NCI-H1092 (cell line): ENCODE results near the gene CFD.
"Not testable (repeated sequence)": the region's sequence is repeated elsewhere in the genome, so short reads cannot be mapped to it uniquely, and the experiment has no call there.

ENCODE experiments used
- DNase-seq: peaks from one replicate; lab custom pipeline; 2025; lab: John Stamatoyannopoulos, UW

Gene CFD

GRCh38 chr19:825897-826644, 33.4 kb upstream of the CFD start:
- DNase-seq, result no peak

DNA sequence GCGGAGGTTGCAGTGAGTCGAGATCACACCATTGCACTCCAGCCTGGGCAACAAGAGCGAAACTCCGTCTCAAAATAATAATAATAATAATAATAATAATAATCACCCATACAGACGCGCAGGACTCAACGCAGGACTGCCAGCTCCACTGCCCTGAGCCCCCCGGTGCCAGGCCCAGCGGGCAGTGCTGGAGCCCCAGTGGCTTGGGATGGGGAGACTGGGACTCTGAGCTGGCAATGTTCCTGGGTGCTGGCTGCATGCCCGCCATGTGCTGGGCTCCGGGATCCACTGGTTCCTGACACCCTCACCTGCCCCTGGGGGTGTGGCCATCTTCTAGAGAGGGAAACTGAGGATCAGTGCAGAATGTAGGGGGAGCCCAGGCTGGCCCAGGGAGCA, 32.2 kb upstream of the CFD start:
- no peak for DNase-seq

DNA sequence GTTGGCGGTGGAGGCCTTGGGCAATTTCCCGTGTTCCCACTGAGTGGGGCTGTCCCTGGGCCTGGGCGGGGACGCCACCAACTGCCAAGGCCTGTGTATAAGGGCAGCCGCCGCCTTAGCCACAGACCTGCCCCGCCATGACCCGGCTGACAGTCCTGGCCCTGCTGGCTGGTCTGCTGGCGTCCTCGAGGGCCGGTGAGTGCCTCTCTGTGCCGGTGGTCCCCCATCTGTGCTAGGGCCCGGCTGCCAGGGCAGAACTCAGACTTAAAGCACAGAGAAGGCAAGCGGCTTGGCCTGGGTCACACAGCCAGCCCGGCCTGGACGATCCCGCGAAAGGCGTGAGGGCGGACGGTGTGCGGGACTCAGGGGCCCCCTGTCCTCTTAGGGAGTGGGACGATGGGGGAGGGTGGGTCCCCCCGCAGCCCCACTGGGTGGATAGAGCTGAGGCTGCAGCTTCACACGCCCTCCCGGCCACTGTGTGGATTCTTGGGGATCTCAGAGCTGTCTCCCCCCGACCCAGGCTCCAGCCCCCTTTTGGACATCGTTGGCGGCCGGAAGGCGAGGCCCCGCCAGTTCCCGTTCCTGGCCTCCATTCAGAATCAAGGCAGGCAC, 31.6 kb upstream of the CFD start, which contains the start of gene AZU1:
AZU1 (plus strand) TSS at position 128 of the 612 bp plus-strand sequence; CDS start at position 138, 10 bp downstream.
- DNase-seq, result no peak

GRCh38 chr19:829129-829758, 30.2 kb upstream of the CFD start:
- no peak for DNase-seq

- no peak for DNase-seq
These were observed 27.8 kb upstream of the CFD start for GRCh38 chr19:831407-832369.

DNA sequence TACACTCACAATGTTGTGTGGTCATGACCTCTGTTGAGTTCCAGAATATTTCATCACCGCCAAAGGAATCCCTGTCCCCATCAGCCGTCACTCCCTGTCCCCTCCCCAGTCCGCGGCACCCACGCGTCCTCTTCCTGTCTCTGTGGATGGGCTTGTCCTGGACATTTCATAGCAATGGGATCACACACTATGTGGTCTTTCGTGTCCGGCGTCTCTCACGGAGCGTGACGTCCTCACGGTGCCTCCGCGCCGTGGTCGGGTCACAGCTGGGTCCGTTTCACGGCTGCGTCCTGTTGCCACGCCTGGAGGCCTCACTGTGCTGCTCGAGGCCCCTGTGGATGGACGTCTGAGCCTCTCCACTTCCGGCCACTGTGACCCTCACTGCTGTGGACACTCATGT, 25.2 kb upstream of the CFD start:
- no peak for DNase-seq

- no peak for DNase-seq
These were observed 24.2 kb upstream of the CFD start for GRCh38 chr19:835210-835810.

GRCh38 chr19:840519-841206, 18.8 kb upstream of the CFD start, which contains the start of gene PRTN3:
Gene PRTN3 (plus strand): TSS chr19:840999. CDS start chr19:841009, 10 bp downstream.
- DNase-seq, result no peak

DNA sequence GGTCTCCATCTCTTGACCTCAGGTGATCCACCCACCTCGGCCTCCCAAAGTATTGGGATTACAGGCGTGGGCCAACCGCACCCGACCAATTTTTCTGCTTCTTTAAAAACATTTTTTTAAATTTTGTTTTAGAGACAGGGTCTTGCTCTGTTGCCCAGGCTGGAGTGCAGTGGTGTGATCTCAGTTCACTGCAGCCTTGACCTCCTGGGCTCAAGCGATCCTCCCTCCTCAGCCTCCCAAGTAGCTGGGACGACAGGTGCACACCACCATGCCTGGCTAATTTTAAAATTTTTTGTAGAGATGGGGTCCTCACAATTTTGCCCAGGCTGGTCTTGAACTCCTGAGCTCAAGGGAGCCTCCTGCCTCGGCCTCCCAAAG, 16.7 kb upstream of the CFD start:
- DNase-seq, result not testable (repeated sequence)

GRCh38 chr19:843180-843835, 16.2 kb upstream of the CFD start:
- no peak for DNase-seq

DNA sequence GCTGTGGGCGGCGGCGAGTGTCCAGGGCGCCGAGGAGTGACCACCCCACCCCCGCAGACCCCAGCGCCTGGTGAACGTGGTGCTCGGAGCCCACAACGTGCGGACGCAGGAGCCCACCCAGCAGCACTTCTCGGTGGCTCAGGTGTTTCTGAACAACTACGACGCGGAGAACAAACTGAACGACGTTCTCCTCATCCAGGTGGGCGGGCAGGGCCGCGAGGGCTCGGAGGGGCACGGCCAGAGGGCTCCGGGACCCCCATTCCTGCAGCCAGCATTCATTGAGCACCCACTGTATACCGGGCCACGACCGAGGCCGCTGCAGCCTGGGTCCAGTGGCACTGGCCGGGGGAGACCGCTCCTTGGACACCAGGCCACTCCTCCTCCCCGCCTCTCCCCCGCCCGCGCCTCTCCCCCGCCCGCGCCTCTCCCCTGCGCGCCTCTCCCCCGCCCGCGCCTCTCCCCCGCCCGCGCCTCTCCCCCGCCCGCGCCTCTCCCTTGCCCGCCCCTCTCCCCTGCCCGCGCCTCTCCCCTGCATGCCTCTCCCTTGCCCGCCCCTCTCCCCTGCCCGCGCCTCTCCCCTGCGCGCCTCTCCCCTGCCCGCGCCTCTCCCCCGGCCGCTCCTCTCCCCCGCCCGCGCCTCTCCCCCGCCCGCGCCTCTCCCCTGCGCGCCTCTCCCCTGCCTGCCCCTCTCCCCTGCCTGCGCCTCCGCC, 15.5 kb upstream of the CFD start:
- DNase-seq, result no peak

- no peak for DNase-seq
These were observed 14.9 kb upstream of the CFD start for GRCh38 chr19:844546-844971.

GRCh38 chr19:845707-846521, 13.6 kb upstream of the CFD start:
- no peak for DNase-seq

GRCh38 chr19:848386-848921, 11.0 kb upstream of the CFD start:
- no peak for DNase-seq

GRCh38 chr19:849195-849594, 10.3 kb upstream of the CFD start:
- DNase-seq, result not testable (repeated sequence)

- DNase-seq, result no peak
These were observed 9.1 kb upstream of the CFD start for GRCh38 chr19:850221-850978.

DNA sequence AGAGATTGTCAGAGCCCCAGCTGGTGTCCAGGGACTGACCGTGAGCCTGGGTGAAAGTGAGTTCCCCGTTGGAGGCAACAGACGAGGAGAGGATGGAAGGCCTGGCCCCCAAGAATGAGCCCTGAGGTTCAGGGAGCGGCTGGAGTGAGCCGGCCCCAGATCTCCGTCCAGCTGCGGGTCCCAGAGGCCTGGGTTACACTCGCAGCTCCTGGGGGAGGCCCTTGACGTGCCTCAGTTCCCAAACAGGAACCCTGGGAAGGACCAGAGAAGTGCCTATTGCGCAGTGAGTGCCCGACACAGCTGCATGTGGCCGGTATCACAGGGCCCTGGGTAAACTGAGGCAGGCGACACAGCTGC, 8.5 kb upstream of the CFD start:
- DNase-seq, result no peak
